HCT116 (cell line): ENCODE measurements around the gene SIGLEC12. TPM values are rescaled to one million over a fixed set of nuclear protein-coding genes. Genes with fewer than 3 reads are reported as not detected.

Source experiments
- ATAC-seq: fragments of 200-7000 bp; cut with Tn5 transposase; 2 replicates; pipeline ENCODE4 v1.9.1; 2020; ENCODE audit warnings: mild to moderate bottlenecking, moderate library complexity
- BruUV-seq: library from RNA; stranded (reverse); fragments of 400-500 nt; replicated peaks from 2 replicates; lab custom pipeline; 2021; lab: Mats Ljungman, UMichigan
- CTCF ChIA-PET: fragments of 300-600 bp; sonication (Branson Sonifier 250); formaldehyde crosslinking; loops from one replicate; lab custom pipeline; 2021; ENCODE audit warnings: antibody characterized with exemption; lab: Charles Lee
- POLR2A ChIA-PET: fragments of 300-600, 350-600 bp; sonication (Branson Sonifier 250); formaldehyde crosslinking; loops from one replicate; lab custom pipeline; 2021; ENCODE audit warnings: antibody characterized with exemption; lab: Charles Lee
- RAD21 ChIA-PET, 2 experiments: fragments of 300-600 bp; sonication (Branson Sonifier 250); formaldehyde crosslinking; loops; one replicate each; lab custom pipeline; 2023; ENCODE audit warnings: low total read pairs in 2 of 2; ENCODE audit not compliant: uncharacterized antibody in 2 of 2, unreplicated experiment in 2 of 2, low non-redundant PET in 1 of 2; lab: Charles Lee
- DNase-seq: peaks from one replicate; pipeline ENCODE4 v3.0.0-alpha.2; 2010; ENCODE audit warnings: low read depth, low spot score
- H2AFZ ChIP-seq: fragments of 200-600 bp; shearing (Covaris generic), sonication (generic); 2 replicates; pipeline ENCODE4 v1.6.1; 2017; ENCODE audit warnings: low read depth, mixed run types, mixed read lengths, antibody characterized with exemption, low read length; ENCODE audit not compliant: poor library complexity, severe bottlenecking
- H3K27ac ChIP-seq: 2 replicates; pipeline ENCODE4 v1.5.1; 2012; ENCODE audit warnings: low read depth, low read length
- H3K27me3 ChIP-seq: fragments of 200-600 bp; sonication (generic); 2 replicates; pipeline ENCODE4 v1.6.1; 2016; ENCODE audit warnings: mixed run types, low read length, mixed read lengths; ENCODE audit not compliant: insufficient read depth
- H3K36me3 ChIP-seq, 2 experiments: fragments of 200-500 bp in 1 of 2; fragments of 200-600 bp in 1 of 2; sonication (Bioruptor generic) in 1 of 2; sonication (generic) in 1 of 2; 2 replicates each; pipeline versions ENCODE4 v1.5.1 to v1.6.1; 2014 to 2016; ENCODE audit warnings: low read length in 2 of 2, inconsistent platforms in 1 of 2, mixed read lengths in 1 of 2, mixed run types in 1 of 2; ENCODE audit not compliant: insufficient read depth in 2 of 2, control insufficient read depth in 1 of 2
- H3K4me1 ChIP-seq, 2 experiments: fragments of 200-600 bp in 1 of 2; sonication (generic) in 1 of 2; 2 replicates each; pipeline versions ENCODE4 v1.5.1 to v1.6.1; 2012 to 2017; ENCODE audit warnings: low read length in 2 of 2, inconsistent platforms in 1 of 2, mild to moderate bottlenecking in 1 of 2, mixed read lengths in 1 of 2, mixed run types in 1 of 2, moderate library complexity in 1 of 2; ENCODE audit not compliant: insufficient read depth in 2 of 2, control insufficient read depth in 1 of 2
- H3K4me2 ChIP-seq: fragments of 200-600 bp; sonication (generic); 2 replicates; pipeline ENCODE4 v1.6.1; 2017; ENCODE audit warnings: mixed run types, low read length, mixed read lengths
- H3K4me3 ChIP-seq, 2 experiments: fragments of 200-600 bp in 1 of 2; sonication (generic) in 1 of 2; replicated peaks in 1 of 2; 2 replicates each; pipeline ENCODE4 v1.5.1; 2011 to 2016; ENCODE audit warnings: low read length in 2 of 2, control low read depth in 1 of 2, low read depth in 1 of 2, mild to moderate bottlenecking in 1 of 2, mixed read lengths in 1 of 2, mixed run types in 1 of 2
- H3K79me2 ChIP-seq: fragments of 200-600 bp; sonication (generic); 2 replicates; pipeline ENCODE4 v1.6.1; 2017; ENCODE audit warnings: mild to moderate bottlenecking, mixed run types, low read length, moderate library complexity, mixed read lengths; ENCODE audit not compliant: insufficient read depth
- H3K9ac ChIP-seq: fragments of 200-600 bp; sonication (generic); 2 replicates; pipeline ENCODE4 v1.6.1; 2016; ENCODE audit warnings: low read length, mixed read lengths
- H3K9me2 ChIP-seq: fragments of 200-600 bp; sonication (generic), shearing (Covaris generic); 2 replicates; pipeline ENCODE4 v1.6.1; 2017; ENCODE audit warnings: mixed run types, mild to moderate bottlenecking, moderate library complexity; ENCODE audit not compliant: insufficient read depth
- H3K9me3 ChIP-seq, 2 experiments: fragments of 200-500 bp in 1 of 2; fragments of 200-600 bp in 1 of 2; sonication (Bioruptor generic) in 1 of 2; sonication (generic) in 1 of 2; 2 replicates each; pipeline ENCODE4 v1.6.1; 2014 to 2017; ENCODE audit warnings: low read length in 2 of 2, mixed read lengths in 2 of 2, inconsistent platforms in 1 of 2, low read depth in 1 of 2, mild to moderate bottlenecking in 1 of 2, mixed run types in 1 of 2, moderate library complexity in 1 of 2; ENCODE audit not compliant: control insufficient read depth in 1 of 2, insufficient read depth in 1 of 2
- H4K20me1 ChIP-seq: fragments of 200-600 bp; sonication (generic), shearing (Covaris generic); 2 replicates; pipeline ENCODE4 v1.6.1; 2017; ENCODE audit warnings: mixed run types, mild to moderate bottlenecking, moderate library complexity; ENCODE audit not compliant: insufficient read depth
- CBX3 ChIP-seq: IDR thresholded peaks from 2 replicates; pipeline ENCODE4 v1.6.1; 2012; ENCODE audit warnings: low read depth
- CEBPB ChIP-seq: IDR thresholded peaks from 2 replicates; pipeline ENCODE4 v1.6.1; 2012; ENCODE audit warnings: low read depth
- EZH2 ChIP-seq: fragments of 200-600 bp; sonication (generic); IDR thresholded peaks from 2 replicates; pipeline ENCODE4 v1.6.1; 2017; ENCODE audit warnings: antibody characterized with exemption, mixed run types
- FOSL1 ChIP-seq: IDR thresholded peaks from 2 replicates; pipeline ENCODE4 v1.6.1; 2012; ENCODE audit warnings: low read depth
- JUND ChIP-seq: IDR thresholded peaks from 2 replicates; pipeline ENCODE4 v1.6.1; 2012
- SIN3A ChIP-seq: IDR thresholded peaks from 2 replicates; pipeline ENCODE4 v1.6.1; 2012; ENCODE audit warnings: low read depth
- SP1 ChIP-seq: IDR thresholded peaks from 2 replicates; pipeline ENCODE4 v1.6.1; 2012; ENCODE audit warnings: low read depth
- SRF ChIP-seq: IDR thresholded peaks from 2 replicates; pipeline ENCODE4 v1.6.1; 2012; ENCODE audit warnings: low read depth
- TCF7L2 ChIP-seq: IDR thresholded peaks from 2 replicates; pipeline ENCODE4 v1.7.0; 2011; ENCODE audit warnings: borderline replicate concordance, inconsistent platforms; ENCODE audit not compliant: insufficient read depth, insufficient read length; ENCODE audit errors: extremely low read depth
- YY1 ChIP-seq: IDR thresholded peaks from 2 replicates; pipeline ENCODE4 v1.6.1; 2011; ENCODE audit warnings: low read length, low read depth, moderate library complexity, mild to moderate bottlenecking; ENCODE audit not compliant: insufficient replicate concordance; ENCODE audit errors: extremely low read depth
- ZFX ChIP-seq: fragments of 450-650 bp; IDR thresholded peaks from 2 replicates; pipeline ENCODE4 v1.6.1; 2017
- ZNF274 ChIP-seq: fragments of 200-500 bp; sonication (Bioruptor generic); IDR thresholded peaks from 2 replicates; pipeline ENCODE4 v1.6.1; 2014; ENCODE audit warnings: mild to moderate bottlenecking, low read depth, low read length, inconsistent platforms
- intact Hi-C: fragments of 100-400 bp; cut with micrococcal nuclease; formaldehyde crosslinking; loops from 2 replicates; pipeline ENCODE4 v1.10.0; 2022
- total RNA-seq: library from RNA; stranded (reverse); gene quantifications from one replicate; pipeline ENCODE4 v1.2.1, GENCODE V29; 2021; ENCODE audit not compliant: unreplicated experiment
- TF ChIP-seq, protein P1 (sequence below): IDR thresholded peaks from 2 replicates; pipeline ENCODE4 v1.6.1; 2012
- TF ChIP-seq, protein P2 (sequence below): IDR thresholded peaks from 2 replicates; pipeline ENCODE4 v1.6.1; 2011; ENCODE audit warnings: mild to moderate bottlenecking, low read length, moderate library complexity; ENCODE audit not compliant: insufficient replicate concordance; ENCODE audit errors: extremely low read depth
- TF ChIP-seq, protein P3 (sequence below): IDR thresholded peaks from 2 replicates; pipeline ENCODE4 v1.6.1; 2012
- TF ChIP-seq, protein P4 (sequence below), 3 experiments: fragments of 200-600 bp in 1 of 3; sonication (generic) in 1 of 3; IDR thresholded peaks in 2 of 3; conservative IDR thresholded peaks in 1 of 3; 2 replicates each; pipeline ENCODE4 v1.5.1; 2012 to 2017; ENCODE audit warnings: low read depth in 2 of 3, low read length in 2 of 3, antibody characterized with exemption in 1 of 3, borderline replicate concordance in 1 of 3, control low read depth in 1 of 3, mild to moderate bottlenecking in 1 of 3, mixed read lengths in 1 of 3, mixed run types in 1 of 3, moderate library complexity in 1 of 3; ENCODE audit not compliant: insufficient read depth in 1 of 3
- TF ChIP-seq, protein P5 (sequence below): IDR thresholded peaks from 2 replicates; pipeline ENCODE4 v1.6.1; 2012; ENCODE audit warnings: low read depth

The SIGLEC12 gene
- total RNA-seq, 1 experiment from 2014 or later, result not detected

DNA sequence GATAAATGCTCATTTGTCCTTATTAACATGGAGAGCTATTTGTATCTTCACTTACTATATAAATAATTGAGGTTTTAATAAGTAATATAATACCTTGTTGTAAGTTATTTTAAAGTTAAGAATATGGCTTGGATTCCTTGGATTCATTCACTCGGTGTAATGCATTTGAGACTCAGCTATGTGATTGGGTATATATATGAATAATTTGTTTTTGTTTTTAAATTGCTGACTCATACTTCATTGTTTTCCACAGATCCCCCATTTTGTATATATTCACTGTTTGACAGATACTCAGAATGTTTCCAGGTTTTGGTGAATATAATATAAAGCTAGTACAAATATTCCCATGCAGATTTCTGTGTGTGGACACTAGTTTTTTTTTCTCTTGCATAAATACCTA lies 30.1 kb downstream of the SIGLEC12 start:
- Histone ChIP-seq H4K20me1 (no peaks in the 10 kb centered on the region), H3K27me3 (peaks cover 17% of the 10 kb centered on the region), H3K9ac (no peak overlapping the region), H3K9me2 (no peaks in the 10 kb centered on the region), H3K36me3 (no peaks in the 10 kb centered on the region), H3K4me3 (no peak overlapping the region), H3K27ac (no peak overlapping the region), H2AFZ (no peak overlapping the region), H3K9me3 (no peaks in the 10 kb centered on the region)
- intact Hi-C loops, result no loop called here
- ATAC-seq, result no peak
- no peak for DNase-seq
- CTCF ChIA-PET, result interaction anchor here (1.3 to 5.3 kb wide), 4 partner anchors 10 to 189 kb away, joined by 4 to 35 read pairs (median 12); no protein-coding TSS in a partner anchor
- RAD21 ChIA-PET, result no interaction called here
- POLR2A ChIA-PET, result interaction anchor here (0.5 kb wide), 1 partner anchor 46 kb away, joined by 5 read pairs; no protein-coding TSS in a partner anchor
- TF ChIP-seq SRF (no peak), FOSL1 (no peak), CBX3 (no peak), CEBPB (no peak), TCF7L2 (no peak), YY1 (no peak), EZH2 (no peak), SIN3A (no peak), SP1 (no peak), JUND (no peak), ZFX (no peak), ZNF274 (no peak)
- TF ChIP-seq, protein P1, sequence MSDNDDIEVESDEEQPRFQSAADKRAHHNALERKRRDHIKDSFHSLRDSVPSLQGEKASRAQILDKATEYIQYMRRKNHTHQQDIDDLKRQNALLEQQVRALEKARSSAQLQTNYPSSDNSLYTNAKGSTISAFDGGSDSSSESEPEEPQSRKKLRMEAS, result no peak
- TF ChIP-seq, protein P2, sequence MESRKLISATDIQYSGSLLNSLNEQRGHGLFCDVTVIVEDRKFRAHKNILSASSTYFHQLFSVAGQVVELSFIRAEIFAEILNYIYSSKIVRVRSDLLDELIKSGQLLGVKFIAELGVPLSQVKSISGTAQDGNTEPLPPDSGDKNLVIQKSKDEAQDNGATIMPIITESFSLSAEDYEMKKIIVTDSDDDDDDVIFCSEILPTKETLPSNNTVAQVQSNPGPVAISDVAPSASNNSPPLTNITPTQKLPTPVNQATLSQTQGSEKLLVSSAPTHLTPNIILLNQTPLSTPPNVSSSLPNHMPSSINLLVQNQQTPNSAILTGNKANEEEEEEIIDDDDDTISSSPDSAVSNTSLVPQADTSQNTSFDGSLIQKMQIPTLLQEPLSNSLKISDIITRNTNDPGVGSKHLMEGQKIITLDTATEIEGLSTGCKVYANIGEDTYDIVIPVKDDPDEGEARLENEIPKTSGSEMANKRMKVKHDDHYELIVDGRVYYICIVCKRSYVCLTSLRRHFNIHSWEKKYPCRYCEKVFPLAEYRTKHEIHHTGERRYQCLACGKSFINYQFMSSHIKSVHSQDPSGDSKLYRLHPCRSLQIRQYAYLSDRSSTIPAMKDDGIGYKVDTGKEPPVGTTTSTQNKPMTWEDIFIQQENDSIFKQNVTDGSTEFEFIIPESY, result no peak
- TF ChIP-seq, protein P3, sequence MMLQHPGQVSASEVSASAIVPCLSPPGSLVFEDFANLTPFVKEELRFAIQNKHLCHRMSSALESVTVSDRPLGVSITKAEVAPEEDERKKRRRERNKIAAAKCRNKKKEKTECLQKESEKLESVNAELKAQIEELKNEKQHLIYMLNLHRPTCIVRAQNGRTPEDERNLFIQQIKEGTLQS, result no peak
- TF ChIP-seq, protein P4, sequence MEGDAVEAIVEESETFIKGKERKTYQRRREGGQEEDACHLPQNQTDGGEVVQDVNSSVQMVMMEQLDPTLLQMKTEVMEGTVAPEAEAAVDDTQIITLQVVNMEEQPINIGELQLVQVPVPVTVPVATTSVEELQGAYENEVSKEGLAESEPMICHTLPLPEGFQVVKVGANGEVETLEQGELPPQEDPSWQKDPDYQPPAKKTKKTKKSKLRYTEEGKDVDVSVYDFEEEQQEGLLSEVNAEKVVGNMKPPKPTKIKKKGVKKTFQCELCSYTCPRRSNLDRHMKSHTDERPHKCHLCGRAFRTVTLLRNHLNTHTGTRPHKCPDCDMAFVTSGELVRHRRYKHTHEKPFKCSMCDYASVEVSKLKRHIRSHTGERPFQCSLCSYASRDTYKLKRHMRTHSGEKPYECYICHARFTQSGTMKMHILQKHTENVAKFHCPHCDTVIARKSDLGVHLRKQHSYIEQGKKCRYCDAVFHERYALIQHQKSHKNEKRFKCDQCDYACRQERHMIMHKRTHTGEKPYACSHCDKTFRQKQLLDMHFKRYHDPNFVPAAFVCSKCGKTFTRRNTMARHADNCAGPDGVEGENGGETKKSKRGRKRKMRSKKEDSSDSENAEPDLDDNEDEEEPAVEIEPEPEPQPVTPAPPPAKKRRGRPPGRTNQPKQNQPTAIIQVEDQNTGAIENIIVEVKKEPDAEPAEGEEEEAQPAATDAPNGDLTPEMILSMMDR (IDR thresholded peaks at IDR 0.05 in 2 of 3, conservative IDR thresholded peaks at IDR 0.05 in 1 of 3; ENCODE audit: borderline replicate concordance in 1 of 3, insufficient read depth in 1 of 3, low read depth in 2 of 3, low read length in 2 of 3), result no peak
- TF ChIP-seq, protein P5, sequence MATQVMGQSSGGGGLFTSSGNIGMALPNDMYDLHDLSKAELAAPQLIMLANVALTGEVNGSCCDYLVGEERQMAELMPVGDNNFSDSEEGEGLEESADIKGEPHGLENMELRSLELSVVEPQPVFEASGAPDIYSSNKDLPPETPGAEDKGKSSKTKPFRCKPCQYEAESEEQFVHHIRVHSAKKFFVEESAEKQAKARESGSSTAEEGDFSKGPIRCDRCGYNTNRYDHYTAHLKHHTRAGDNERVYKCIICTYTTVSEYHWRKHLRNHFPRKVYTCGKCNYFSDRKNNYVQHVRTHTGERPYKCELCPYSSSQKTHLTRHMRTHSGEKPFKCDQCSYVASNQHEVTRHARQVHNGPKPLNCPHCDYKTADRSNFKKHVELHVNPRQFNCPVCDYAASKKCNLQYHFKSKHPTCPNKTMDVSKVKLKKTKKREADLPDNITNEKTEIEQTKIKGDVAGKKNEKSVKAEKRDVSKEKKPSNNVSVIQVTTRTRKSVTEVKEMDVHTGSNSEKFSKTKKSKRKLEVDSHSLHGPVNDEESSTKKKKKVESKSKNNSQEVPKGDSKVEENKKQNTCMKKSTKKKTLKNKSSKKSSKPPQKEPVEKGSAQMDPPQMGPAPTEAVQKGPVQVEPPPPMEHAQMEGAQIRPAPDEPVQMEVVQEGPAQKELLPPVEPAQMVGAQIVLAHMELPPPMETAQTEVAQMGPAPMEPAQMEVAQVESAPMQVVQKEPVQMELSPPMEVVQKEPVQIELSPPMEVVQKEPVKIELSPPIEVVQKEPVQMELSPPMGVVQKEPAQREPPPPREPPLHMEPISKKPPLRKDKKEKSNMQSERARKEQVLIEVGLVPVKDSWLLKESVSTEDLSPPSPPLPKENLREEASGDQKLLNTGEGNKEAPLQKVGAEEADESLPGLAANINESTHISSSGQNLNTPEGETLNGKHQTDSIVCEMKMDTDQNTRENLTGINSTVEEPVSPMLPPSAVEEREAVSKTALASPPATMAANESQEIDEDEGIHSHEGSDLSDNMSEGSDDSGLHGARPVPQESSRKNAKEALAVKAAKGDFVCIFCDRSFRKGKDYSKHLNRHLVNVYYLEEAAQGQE, result no peak
- TF ChIP-seq, all 23 proteins: peak for 0
- Histone ChIP-seq H3K79me2 (no peaks in the 10 kb centered on the region), H3K4me1 (peaks cover 4 to 13% of the 10 kb centered on the region in 2 experiments; a peak in 2 of 4 replicates), H3K4me2 (no peak overlapping the region)
- BruUV-seq, result no TSS peak
